ENCODE results near the gene SNAPC3.

Gene SNAPC3

DNA sequence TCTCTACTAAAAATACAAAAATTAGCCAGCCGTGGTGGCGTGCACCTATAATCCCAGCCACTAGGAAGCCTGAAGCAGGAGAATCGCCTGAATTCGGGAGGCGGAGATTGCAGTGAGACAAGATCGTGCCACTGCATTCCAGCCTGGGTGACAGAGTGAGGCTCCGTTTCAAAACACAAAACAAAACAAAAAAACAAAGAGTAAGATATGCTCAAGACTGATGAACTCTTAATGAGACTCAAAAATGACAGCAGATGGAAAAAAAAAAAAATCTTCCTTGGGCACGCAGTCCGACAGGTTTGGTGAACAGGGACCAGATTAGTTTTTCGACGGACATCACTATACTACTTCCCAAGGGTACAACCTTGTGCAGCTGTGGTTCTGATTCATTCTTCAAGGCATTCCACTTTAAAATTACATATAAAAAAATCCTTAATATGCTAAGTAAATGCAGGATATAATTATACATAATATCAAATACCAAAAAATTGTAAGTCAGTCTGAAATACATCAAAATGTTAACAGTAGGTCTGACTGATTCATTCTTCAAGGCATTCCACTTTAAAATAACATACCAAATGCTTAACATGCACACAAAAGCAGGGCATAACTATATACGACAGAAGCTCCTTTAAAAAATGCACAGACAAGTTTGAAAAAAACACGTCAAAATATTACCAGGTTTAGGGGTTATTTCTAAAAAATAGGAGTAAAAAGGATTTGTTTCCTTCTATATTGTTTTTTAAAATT lies 75.7 kb downstream of the SNAPC3 start:
- no peak for DNase-seq

DNA sequence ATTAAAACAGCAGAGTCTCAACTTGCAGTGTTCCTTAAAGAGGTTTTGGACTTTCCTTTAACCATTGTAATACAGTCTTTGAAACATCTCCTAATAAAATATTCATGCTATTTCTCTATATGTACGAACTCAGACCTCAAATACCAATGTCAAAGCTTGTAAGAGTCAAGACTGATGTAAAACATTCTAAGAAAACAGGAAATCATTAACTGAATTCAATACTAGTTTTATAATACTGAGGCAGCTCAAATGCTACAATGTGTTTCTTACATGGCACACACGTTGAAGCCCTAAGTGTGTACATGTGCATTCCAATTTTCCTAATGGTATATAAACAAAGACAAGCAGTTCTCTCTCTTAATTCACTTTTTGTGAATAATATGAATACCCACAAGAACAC lies 76.5 kb downstream of the SNAPC3 start:
- no peak for DNase-seq

DNA sequence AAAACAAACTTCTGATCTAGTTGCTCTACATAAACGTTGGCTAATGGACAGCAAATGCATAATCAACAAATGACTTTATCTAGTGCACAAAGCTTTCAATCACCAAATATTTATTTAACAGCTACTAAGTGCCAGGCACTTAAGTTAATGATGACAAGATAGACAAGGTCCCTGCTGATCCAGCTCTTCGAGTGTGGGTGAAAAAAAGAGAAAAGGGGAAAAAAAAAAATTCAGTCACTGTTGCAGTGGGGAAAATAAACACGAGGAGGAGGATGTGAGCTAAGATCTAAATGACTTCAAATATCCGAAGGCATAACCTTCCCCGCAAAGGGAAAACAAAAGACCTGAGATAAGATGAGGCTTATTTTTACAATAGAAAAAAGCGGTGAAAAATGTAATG lies 78.5 kb downstream of the SNAPC3 start:
- DNase-seq: no peak

DNA sequence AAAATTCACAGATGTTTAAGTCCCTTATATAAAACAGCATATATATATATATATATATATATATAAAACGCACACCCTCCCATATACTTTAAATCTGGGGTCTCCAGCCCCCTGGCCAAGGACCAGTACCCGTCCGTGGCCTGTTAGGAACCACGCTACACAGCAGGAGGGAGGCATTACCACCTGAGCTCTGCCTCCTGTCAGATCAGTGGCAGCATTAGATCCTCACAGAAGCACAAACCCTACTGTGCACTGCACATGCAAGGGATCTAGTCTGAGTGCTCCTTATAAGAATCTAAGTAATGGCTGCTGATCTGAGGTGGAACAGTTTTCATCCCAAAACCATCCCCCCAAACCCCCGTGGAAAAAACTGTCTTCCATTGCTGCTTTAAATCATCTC lies 79.1 kb downstream of the SNAPC3 start:
- DNase-seq: no peak

DNA sequence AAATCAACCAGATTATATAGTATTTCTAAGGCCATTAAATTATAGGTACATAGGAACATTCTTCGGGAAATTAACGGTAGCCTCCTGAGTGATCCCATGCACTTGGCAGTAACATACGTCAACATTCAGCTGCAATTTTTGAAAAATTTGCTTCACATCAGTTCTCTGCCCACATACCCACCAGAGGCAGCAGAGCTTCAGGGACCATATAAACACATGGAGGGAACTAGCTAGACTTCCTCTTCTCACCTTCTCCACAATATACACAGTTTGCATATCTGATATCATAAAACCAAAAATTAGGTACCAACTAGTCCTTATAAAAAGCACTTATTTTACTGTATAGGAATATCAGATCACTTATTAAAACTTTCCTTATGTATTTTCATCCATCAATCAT lies 83.2 kb downstream of the SNAPC3 start:
- DNase-seq: no peak

DNA sequence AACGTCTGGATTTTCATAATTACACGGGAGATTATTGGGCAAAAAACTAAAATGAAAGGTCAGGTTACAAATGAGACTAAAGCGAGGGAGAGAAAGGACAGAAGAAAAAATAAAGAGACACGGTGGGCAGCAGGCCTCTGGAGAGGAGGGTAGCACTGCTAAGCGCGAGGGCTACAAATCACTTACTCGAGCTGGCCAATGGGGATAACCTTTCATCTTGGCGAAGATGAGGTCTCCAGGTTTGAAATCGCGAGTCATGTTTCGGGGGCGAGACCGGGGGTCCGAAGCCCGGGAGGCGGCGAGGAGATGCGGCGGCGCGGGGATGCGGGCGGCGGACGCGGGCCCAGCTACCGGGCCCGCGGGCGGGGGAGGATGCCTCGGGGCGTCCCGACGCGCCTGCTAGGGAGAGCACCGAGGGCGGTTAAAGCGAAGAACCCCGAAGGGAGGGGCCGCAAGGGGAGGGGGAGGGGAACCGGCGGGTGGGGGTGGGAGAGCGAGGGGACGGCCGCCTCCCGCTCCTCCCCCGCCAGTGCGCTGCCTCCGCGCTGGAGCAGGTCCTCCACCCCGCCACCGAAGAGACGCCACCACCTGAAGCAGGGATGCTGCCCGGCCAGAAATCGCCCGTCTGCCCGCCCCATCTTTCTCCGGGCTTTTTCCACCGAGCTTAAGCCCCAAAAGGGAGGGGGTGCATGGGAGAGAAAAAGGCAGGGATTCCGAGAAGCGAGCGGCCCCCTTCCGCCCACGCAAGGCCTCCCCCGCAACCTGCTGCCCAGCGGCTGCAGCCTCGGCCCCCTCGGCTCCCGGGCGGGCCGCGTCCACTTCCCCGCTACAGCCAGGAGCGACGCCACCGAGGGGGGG lies 87.5 kb downstream of the SNAPC3 start:
- peak; percentile 29 for DNase-seq

DNA sequence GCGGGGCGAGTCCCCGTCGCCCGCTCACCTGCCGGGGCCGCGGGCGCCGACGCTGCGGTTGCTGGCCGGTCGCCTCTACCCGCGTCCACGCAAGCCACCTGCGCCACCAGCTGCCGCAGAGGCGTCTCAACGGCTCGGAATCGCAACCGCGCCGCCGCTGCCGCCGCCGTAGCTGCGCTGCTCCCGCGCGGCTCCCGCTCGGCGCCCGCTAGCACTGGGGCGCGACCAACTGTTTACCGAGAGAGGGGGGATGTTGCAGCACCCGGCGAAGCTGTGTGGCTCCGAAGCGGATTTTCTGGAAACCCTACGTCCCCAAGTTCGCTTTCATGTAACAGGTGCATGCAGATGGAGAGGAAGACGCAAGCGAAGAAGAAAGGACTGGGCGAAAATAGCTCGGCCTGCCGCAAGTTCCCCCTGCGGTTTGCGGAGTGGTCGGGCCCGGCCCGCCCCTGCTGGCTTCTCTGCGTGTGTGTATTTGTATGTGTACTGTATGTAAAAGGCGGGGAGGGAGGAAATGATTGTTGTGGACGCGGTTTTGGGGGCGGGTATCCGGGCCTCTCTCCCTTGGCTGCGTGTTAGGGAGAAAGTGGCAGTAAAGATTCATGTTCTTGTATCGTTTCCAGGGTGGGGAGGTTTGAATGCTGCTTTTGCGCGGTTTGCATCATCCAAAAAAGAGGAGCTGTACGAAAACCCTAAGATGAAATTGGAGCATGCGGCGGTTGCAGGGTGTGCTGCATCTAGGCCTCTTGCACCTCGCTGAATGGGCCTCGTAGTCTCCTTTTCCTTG lies 88.3 kb downstream of the SNAPC3 start, which contains the start of gene PSIP1:
PSIP1 (minus strand) TSS at position 182 of the 787 bp plus-strand sequence. CDS start 782 bp downstream, outside the sequence.
- DNase-seq: peak; percentile 67

Data from NCI-H510A (cell line).